K562 (cell line): ENCODE measurements around the gene TEX52. TPM values are rescaled to one million over a fixed set of nuclear protein-coding genes. Genes with fewer than 3 reads are reported as not detected.

Experiments used
- ARNT ChIP-seq, 2 experiments: fragments of 450-650 bp; IDR thresholded peaks; 2 replicates each; pipeline ENCODE4 v1.6.1; 2016; ENCODE audit warnings: mild to moderate bottlenecking in 1 of 2
- ATF1 ChIP-seq, 2 experiments: fragments of 450-650 bp in 1 of 2; IDR thresholded peaks; 2 replicates each; pipeline ENCODE4 v1.6.1; 2016; ENCODE audit warnings: missing compliant biosample characterization in 1 of 2, missing genetic modification characterization in 1 of 2
- CEBPG ChIP-seq, 3 experiments: fragments of 200-800 bp in 1 of 3; sonication (Bioruptor generic) in 1 of 3; sonication (generic) in 1 of 3; formaldehyde crosslinking in 1 of 3; IDR thresholded peaks in 2 of 3; conservative IDR thresholded peaks in 1 of 3; 2 replicates each; pipeline versions ENCODE4 v1.6.1 to v1.8.0; 2016 to 2022; ENCODE audit warnings: missing compliant biosample characterization in 2 of 3, missing genetic modification characterization in 2 of 3, mild to moderate bottlenecking in 1 of 3, missing genetic modification reagents in 1 of 3
- DMBX1 ChIP-seq: fragments of 250-450 bp; sonication (Bioruptor Pico); IDR thresholded peaks from 2 replicates; pipeline ENCODE4 v1.8.0; 2022; ENCODE audit warnings: inconsistent platforms, mild to moderate bottlenecking, moderate library complexity, borderline replicate concordance
- DPF2 ChIP-seq: fragments of 450-650 bp; IDR thresholded peaks from 2 replicates; pipeline ENCODE4 v1.6.1; 2016
- MTA3 ChIP-seq: fragments of 450-650 bp; formaldehyde crosslinking; IDR thresholded peaks from 2 replicates; pipeline ENCODE4 v1.6.1; 2017; ENCODE audit warnings: mild to moderate bottlenecking, borderline replicate concordance
- NR1H2 ChIP-seq: sonication (generic); formaldehyde crosslinking; IDR thresholded peaks from 2 replicates; pipeline ENCODE4 v1.4.0; 2020; ENCODE audit warnings: mild to moderate bottlenecking, missing genetic modification reagents
- PRMT5 ChIP-seq: sonication (generic); formaldehyde crosslinking; IDR thresholded peaks from 2 replicates; pipeline ENCODE4 v1.5.0; 2020; ENCODE audit warnings: missing genetic modification reagents
- SPI1 ChIP-seq: IDR thresholded peaks from 2 replicates; pipeline ENCODE4 v1.6.1; 2011; ENCODE audit warnings: low read depth, low read length, control low read depth, borderline replicate concordance
- ZNF3 ChIP-seq: fragments of 250-450 bp; sonication (Bioruptor Pico); IDR thresholded peaks from 2 replicates; pipeline ENCODE4 v1.5.0; 2021; ENCODE audit warnings: mild to moderate bottlenecking, moderate library complexity
- polyA plus RNA-seq, 8 experiments: library from polyadenylated mRNA; depleted of rRNA in 4 of 8; stranded (reverse) in 5 of 8; unstranded in 3 of 8; fragments of >200 nt; fragmentation: Nextera tagmentation in 2 of 8; fragmentation: Illumina TruSeq in 1 of 8; extraction: Ambion mirVana in 2 of 8; extraction: Trizol in 1 of 8; gene quantifications; 2 replicates each; pipeline versions ENCODE4 v1.2.1 to v1.2.3, GENCODE V29; 2011 to 2014; ENCODE audit warnings: inconsistent platforms in 1 of 8, missing spikeins in 1 of 8
- total RNA-seq, 7 experiments: library from RNA; depleted of rRNA in 6 of 7; stranded (reverse); fragments of >200 nt in 6 of 7; fragmentation: Illumina TruSeq in 2 of 7; extraction: Trizol in 2 of 7; gene quantifications; 2 replicates each; pipeline versions ENCODE4 v1.2.1 to v1.2.3, GENCODE V29; 2011 to 2021; ENCODE audit warnings: low replicate concordance in 1 of 7
- TF ChIP-seq, protein P1 (sequence below): sonication (generic); formaldehyde crosslinking; IDR thresholded peaks from 2 replicates; pipeline ENCODE4 v1.9.0; 2022; ENCODE audit warnings: mild to moderate bottlenecking, missing genetic modification reagents
- TF ChIP-seq, protein P2 (sequence below), 2 experiments: fragments of 450-650 bp in 1 of 2; sonication (generic) in 1 of 2; formaldehyde crosslinking in 1 of 2; IDR thresholded peaks; 2 replicates each; pipeline versions ENCODE4 v1.7.1 to v1.9.0; 2016 to 2022; ENCODE audit warnings: inconsistent platforms in 1 of 2, mild to moderate bottlenecking in 1 of 2, missing genetic modification reagents in 1 of 2
- TF ChIP-seq, protein P3 (sequence below): fragments of 450-650 bp; IDR thresholded peaks from 2 replicates; pipeline ENCODE4 v1.6.1; 2016; ENCODE audit warnings: antibody characterized with exemption

TEX52 gene
- total and polyA plus RNA-seq, 9 of the 15 experiments (the other 6 are each of a cell fraction or from before 2014, with no cell fraction given) = not detected

DNA sequence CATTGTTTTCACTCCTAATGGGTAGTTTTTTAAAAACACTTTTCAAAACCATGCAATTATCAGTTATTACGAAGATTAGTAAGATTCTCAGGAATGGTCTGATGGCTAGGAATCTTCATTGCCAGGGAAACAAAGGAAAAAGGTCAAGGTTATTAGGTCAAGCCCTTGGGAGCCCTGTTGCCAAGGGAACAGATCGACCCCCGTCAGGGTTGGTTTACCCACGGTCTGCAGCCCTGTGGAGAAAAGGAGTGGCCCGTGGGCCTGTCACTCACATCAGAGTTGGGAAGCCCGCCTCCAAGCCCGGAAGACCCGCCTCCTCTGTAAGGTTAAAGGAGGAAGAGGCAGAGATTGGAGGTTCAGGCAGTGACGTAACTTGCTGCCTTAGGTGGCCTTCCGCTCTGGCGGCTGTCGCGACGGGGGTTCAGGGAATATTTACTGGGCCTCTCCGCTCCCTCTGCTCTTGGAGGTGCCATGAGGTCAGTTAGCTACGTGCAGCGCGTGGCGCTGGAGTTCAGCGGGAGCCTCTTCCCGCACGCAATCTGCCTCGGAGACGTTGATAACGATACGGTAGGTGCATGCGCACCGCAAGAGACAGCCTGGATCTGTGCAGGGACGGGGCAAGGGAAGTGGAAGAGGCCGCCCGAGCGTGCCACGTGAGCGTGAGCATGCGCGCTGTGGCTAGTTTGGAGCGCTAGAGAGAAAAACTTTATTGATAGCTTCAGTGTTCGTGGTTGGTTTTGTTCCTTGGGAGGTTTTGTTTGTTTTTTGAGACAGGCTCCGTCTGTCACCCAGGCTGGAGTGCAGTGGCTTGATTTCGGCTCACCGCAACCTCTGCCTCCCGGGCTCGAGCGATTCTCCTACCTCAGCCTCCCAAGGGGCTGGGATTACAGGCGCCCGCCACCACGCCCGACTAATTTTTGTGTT is 44.3 kb downstream of the TEX52 start, which contains the start of gene ITFG2 (continued):
- TF ChIP-seq, protein P1, sequence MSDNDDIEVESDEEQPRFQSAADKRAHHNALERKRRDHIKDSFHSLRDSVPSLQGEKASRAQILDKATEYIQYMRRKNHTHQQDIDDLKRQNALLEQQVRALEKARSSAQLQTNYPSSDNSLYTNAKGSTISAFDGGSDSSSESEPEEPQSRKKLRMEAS (CRISPR knock-in tag) = peak; percentile 98
- TF ChIP-seq DMBX1 (CRISPR knock-in tag) = no peak
- peak; percentile 44 to 73; a peak in 3 of 4 replicates for TF ChIP-seq ARNT (IDR thresholded peaks at IDR 0.05)
- TF ChIP-seq, protein P2, sequence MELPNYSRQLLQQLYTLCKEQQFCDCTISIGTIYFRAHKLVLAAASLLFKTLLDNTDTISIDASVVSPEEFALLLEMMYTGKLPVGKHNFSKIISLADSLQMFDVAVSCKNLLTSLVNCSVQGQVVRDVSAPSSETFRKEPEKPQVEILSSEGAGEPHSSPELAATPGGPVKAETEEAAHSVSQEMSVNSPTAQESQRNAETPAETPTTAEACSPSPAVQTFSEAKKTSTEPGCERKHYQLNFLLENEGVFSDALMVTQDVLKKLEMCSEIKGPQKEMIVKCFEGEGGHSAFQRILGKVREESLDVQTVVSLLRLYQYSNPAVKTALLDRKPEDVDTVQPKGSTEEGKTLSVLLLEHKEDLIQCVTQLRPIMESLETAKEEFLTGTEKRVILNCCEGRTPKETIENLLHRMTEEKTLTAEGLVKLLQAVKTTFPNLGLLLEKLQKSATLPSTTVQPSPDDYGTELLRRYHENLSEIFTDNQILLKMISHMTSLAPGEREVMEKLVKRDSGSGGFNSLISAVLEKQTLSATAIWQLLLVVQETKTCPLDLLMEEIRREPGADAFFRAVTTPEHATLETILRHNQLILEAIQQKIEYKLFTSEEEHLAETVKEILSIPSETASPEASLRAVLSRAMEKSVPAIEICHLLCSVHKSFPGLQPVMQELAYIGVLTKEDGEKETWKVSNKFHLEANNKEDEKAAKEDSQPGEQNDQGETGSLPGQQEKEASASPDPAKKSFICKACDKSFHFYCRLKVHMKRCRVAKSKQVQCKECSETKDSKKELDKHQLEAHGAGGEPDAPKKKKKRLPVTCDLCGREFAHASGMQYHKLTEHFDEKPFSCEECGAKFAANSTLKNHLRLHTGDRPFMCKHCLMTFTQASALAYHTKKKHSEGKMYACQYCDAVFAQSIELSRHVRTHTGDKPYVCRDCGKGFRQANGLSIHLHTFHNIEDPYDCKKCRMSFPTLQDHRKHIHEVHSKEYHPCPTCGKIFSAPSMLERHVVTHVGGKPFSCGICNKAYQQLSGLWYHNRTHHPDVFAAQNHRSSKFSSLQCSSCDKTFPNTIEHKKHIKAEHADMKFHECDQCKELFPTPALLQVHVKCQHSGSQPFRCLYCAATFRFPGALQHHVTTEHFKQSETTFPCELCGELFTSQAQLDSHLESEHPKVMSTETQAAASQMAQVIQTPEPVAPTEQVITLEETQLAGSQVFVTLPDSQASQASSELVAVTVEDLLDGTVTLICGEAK (IDR thresholded peaks at IDR 0.05) = peak; percentile 100
- TF ChIP-seq, protein P2 (CRISPR knock-in tag; IDR thresholded peaks at IDR 0.05) = peak; percentile 100
- peak; percentile 81 for TF ChIP-seq SPI1
- TF ChIP-seq, protein P3, sequence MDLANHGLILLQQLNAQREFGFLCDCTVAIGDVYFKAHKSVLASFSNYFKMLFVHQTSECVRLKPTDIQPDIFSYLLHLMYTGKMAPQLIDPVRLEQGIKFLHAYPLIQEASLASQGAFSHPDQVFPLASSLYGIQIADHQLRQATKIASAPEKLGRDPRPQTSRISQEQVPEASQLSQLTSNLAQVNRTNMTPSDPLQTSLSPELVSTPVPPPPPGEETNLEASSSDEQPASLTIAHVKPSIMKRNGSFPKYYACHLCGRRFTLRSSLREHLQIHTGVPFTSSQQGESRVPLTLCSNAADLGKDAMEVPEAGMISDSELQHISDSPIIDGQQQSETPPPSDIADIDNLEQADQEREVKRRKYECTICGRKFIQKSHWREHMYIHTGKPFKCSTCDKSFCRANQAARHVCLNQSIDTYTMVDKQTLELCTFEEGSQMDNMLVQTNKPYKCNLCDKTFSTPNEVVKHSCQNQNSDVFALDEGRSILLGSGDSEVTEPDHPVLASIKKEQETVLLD = peak; percentile 94
- TF ChIP-seq ZNF3 (CRISPR knock-in tag) = no peak
- no peak for TF ChIP-seq DPF2
- 0 out of 2 replicates have a peak, but pooled peaks have one; percentile 48 for TF ChIP-seq ATF1 (CRISPR knock-in tag; IDR thresholded peaks at IDR 0.05)
- peak; percentile 96 for TF ChIP-seq ATF1 (tag; IDR thresholded peaks at IDR 0.05)
- 0 out of 2 replicates have a peak, but pooled peaks have one; percentile 76 for TF ChIP-seq NR1H2 (CRISPR knock-in tag)
- TF ChIP-seq MTA3 = peak; percentile 91; the same call in 1 of the 2 replicates
- no peak for TF ChIP-seq CEBPG (CRISPR knock-in tag; IDR thresholded peaks at IDR 0.05)
- peak; percentile 39 to 65; a peak in 3 of 4 replicates for TF ChIP-seq CEBPG (tag; conservative IDR thresholded peaks at IDR 0.05 in 1 of 2, IDR thresholded peaks at IDR 0.05 in 1 of 2)
- no peak for TF ChIP-seq PRMT5 (CRISPR knock-in tag)
